SK-N-SH (cell line): ENCODE results near the gene RPL39L.

Experiments
- EP300 ChIP-seq, 2 experiments: IDR thresholded peaks; 2 replicates each; pipeline versions ENCODE4 v1.4.0 to v1.6.1; 2012; ENCODE audit warnings: borderline replicate concordance in 1 of 2, low read depth in 1 of 2, low read length in 1 of 2
- FOXJ3 ChIP-seq: sonication (generic); formaldehyde crosslinking; IDR thresholded peaks from 2 replicates; pipeline ENCODE4 v1.5.1; 2020; ENCODE audit warnings: mild to moderate bottlenecking, missing genetic modification reagents
- GABPA ChIP-seq: IDR thresholded peaks from 2 replicates; pipeline ENCODE4 v1.4.0; 2012; ENCODE audit warnings: low read depth, mild to moderate bottlenecking
- YY1 ChIP-seq: IDR thresholded peaks from 2 replicates; pipeline ENCODE4 v1.4.0; 2012; ENCODE audit warnings: low read depth, mild to moderate bottlenecking
- TF ChIP-seq, protein P1 (sequence below): IDR thresholded peaks from 2 replicates; pipeline ENCODE4; 2012
- TF ChIP-seq, protein P2 (sequence below): IDR thresholded peaks from 2 replicates; pipeline ENCODE4 v1.4.0; 2012; ENCODE audit warnings: low read depth, borderline replicate concordance
- TF ChIP-seq, protein P3 (sequence below): fragments of 200-600 bp; sonication (generic); IDR thresholded peaks from 2 replicates; pipeline ENCODE4 v1.6.1; 2017; ENCODE audit warnings: antibody characterized with exemption, mild to moderate bottlenecking, moderate library complexity
- TF ChIP-seq, protein P4 (sequence below): IDR thresholded peaks from 2 replicates; pipeline ENCODE4 v1.4.0; 2012; ENCODE audit warnings: low read depth

DNA sequence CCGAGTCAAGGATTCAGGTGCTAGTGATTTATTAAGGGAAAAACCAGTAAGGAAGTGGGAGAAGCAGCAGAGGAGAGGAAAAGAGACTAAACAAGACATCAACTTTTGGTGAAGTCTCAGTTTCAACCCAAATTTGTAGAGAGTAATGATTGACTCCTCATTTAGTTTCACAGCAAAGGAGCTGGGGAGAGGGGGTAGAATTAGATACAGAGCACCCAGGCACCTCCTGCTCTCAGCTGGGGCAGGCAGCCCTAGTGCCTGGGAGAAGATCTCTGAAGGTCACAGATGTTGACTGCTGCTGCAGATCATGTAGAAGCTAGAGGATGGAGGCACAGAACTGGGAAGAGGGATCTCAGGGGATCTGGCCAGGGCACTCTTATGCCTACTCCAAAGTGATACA is 29.1 kb downstream of the RPL39L start:
- TF ChIP-seq, protein P1, sequence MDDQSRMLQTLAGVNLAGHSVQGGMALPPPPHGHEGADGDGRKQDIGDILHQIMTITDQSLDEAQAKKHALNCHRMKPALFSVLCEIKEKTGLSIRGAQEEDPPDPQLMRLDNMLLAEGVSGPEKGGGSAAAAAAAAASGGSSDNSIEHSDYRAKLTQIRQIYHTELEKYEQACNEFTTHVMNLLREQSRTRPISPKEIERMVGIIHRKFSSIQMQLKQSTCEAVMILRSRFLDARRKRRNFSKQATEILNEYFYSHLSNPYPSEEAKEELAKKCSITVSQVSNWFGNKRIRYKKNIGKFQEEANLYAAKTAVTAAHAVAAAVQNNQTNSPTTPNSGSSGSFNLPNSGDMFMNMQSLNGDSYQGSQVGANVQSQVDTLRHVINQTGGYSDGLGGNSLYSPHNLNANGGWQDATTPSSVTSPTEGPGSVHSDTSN, result no peak
- TF ChIP-seq, protein P2, sequence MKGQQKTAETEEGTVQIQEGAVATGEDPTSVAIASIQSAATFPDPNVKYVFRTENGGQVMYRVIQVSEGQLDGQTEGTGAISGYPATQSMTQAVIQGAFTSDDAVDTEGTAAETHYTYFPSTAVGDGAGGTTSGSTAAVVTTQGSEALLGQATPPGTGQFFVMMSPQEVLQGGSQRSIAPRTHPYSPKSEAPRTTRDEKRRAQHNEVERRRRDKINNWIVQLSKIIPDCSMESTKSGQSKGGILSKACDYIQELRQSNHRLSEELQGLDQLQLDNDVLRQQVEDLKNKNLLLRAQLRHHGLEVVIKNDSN, result no peak
- TF ChIP-seq, protein P3, sequence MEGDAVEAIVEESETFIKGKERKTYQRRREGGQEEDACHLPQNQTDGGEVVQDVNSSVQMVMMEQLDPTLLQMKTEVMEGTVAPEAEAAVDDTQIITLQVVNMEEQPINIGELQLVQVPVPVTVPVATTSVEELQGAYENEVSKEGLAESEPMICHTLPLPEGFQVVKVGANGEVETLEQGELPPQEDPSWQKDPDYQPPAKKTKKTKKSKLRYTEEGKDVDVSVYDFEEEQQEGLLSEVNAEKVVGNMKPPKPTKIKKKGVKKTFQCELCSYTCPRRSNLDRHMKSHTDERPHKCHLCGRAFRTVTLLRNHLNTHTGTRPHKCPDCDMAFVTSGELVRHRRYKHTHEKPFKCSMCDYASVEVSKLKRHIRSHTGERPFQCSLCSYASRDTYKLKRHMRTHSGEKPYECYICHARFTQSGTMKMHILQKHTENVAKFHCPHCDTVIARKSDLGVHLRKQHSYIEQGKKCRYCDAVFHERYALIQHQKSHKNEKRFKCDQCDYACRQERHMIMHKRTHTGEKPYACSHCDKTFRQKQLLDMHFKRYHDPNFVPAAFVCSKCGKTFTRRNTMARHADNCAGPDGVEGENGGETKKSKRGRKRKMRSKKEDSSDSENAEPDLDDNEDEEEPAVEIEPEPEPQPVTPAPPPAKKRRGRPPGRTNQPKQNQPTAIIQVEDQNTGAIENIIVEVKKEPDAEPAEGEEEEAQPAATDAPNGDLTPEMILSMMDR, result no peak
- TF ChIP-seq YY1, result no peak
- TF ChIP-seq FOXJ3 (CRISPR knock-in tag), result no peak
- TF ChIP-seq, protein P4, sequence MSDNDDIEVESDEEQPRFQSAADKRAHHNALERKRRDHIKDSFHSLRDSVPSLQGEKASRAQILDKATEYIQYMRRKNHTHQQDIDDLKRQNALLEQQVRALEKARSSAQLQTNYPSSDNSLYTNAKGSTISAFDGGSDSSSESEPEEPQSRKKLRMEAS, result no peak
- TF ChIP-seq GABPA, result no peak
- no peak for TF ChIP-seq EP300 (IDR thresholded peaks at IDR 0.05; ENCODE audit: borderline replicate concordance in 1 of 2, low read depth in 1 of 2, low read length in 1 of 2)
